ENCODE data around the gene ASS1.

- TF ChIP-seq, protein P1, sequence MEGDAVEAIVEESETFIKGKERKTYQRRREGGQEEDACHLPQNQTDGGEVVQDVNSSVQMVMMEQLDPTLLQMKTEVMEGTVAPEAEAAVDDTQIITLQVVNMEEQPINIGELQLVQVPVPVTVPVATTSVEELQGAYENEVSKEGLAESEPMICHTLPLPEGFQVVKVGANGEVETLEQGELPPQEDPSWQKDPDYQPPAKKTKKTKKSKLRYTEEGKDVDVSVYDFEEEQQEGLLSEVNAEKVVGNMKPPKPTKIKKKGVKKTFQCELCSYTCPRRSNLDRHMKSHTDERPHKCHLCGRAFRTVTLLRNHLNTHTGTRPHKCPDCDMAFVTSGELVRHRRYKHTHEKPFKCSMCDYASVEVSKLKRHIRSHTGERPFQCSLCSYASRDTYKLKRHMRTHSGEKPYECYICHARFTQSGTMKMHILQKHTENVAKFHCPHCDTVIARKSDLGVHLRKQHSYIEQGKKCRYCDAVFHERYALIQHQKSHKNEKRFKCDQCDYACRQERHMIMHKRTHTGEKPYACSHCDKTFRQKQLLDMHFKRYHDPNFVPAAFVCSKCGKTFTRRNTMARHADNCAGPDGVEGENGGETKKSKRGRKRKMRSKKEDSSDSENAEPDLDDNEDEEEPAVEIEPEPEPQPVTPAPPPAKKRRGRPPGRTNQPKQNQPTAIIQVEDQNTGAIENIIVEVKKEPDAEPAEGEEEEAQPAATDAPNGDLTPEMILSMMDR (conservative IDR thresholded peaks at IDR 0.05): no peak
- TF ChIP-seq EZH2 (IDR thresholded peaks at IDR 0.05; ENCODE audit: low read depth): no peak
Observed at GRCh38 chr9:130479587-130479986, 34.8 kb downstream of the ASS1 start.

Data from PC-9 (cell line).